Activated CD4-positive, CD25-positive, alpha-beta regulatory T cell treated with anti-CD3 and anti-CD28 coated beads, Interleukin-2, amount 50 U/mL, for 16 hours (primary cell): ENCODE data around the gene INTS7.

Experiments
- DNase-seq: peaks from one replicate; pipeline ENCODE4 v3.0.0-alpha.2; 2020; ENCODE audit warnings: low read depth, low spot score

The INTS7 gene, protein sequence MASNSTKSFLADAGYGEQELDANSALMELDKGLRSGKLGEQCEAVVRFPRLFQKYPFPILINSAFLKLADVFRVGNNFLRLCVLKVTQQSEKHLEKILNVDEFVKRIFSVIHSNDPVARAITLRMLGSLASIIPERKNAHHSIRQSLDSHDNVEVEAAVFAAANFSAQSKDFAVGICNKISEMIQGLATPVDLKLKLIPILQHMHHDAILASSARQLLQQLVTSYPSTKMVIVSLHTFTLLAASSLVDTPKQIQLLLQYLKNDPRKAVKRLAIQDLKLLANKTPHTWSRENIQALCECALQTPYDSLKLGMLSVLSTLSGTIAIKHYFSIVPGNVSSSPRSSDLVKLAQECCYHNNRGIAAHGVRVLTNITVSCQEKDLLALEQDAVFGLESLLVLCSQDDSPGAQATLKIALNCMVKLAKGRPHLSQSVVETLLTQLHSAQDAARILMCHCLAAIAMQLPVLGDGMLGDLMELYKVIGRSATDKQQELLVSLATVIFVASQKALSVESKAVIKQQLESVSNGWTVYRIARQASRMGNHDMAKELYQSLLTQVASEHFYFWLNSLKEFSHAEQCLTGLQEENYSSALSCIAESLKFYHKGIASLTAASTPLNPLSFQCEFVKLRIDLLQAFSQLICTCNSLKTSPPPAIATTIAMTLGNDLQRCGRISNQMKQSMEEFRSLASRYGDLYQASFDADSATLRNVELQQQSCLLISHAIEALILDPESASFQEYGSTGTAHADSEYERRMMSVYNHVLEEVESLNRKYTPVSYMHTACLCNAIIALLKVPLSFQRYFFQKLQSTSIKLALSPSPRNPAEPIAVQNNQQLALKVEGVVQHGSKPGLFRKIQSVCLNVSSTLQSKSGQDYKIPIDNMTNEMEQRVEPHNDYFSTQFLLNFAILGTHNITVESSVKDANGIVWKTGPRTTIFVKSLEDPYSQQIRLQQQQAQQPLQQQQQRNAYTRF

DNA sequence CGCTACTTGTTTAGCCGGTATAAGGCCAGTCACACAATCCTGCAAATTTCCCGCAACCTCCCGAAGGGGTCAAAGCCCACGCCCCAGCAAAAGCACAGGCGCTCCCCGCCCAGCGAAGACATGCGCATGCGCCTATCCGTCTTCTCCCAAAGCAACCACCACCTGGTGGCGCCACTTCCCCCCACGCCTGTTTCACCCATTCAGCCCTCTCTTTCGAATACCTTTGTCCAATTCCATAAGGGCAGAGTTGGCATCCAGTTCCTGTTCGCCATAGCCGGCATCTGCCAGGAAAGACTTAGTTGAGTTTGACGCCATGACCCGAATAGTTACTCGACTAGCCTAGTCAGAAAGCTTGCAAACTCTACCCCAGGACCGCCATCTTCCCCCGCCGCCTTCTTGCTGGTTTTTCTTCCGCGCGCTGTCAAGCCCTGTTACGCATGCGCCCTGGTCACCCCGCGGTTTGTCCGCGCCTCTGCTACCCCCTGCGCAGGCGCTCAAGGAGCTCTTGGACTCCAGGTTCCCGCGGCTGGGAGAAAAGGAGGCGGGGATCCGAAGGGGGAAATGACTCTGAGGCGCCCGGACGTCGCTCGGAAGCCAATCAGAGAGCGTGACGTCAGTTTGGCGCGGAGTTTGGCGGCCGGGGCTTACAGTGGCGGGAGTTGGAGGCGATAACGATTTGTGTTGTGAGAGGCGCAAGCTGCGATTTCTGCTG is at the start of gene INTS7, which contains the start of gene DTL:
Gene INTS7, minus strand, starts transcription at position 435 of the 712 bp plus-strand sequence. Its CDS starts 120 bp downstream, at position 315.
Gene DTL, plus strand, starts transcription at position 626 of the 712 bp plus-strand sequence. CDS start 143 bp downstream, outside the sequence.
- peak; percentile 99 for DNase-seq

DNA sequence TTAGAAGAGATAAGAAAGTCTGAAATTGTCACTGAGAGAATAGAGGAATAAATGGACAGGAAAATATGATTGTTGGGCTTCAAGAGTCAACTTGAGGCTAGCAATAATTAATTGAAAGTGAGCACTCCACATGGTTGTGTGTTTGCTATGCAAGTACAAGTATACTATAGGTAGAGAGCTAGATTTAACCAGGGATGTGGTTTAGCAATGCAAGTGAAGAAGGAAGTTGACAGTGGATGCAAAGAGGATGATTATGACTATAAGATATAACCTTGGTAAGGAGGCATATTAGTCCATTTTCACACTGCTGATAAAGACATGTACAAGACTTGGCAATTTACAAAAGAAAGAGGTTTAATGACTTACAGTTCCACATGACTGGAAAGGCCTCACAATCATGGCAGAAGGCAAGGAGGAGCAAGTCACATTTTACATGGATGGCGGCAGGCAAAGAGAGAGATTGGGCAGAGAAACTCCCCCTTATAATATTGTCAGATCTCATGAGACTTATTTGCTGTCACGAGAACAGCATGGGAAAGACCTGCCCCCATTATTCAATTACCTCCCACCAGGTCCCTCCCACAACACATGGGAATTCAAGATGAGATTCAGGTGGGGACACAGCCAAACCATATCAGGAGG is 47.5 kb upstream of the INTS7 start:
- DNase-seq, result no peak

DNA sequence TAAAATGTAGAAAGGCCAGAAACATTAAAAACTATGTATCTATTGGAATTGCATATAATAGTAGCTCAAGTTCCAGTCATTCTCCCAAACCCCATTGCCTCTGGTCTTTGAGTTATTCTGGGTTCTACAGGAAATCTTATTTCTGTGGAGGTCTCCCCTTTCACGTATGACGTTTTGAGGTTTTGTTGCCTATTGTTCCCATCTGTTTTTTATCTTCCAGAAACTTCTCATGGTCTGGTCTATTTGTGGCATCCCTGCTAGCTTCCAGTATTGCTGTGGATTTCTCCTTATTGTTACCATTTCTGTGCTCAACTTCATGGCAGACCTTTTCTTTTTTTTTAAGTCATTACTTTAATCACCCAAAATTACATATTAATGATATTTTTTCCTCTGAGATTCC is 43.5 kb upstream of the INTS7 start:
- no peak for DNase-seq

DNA sequence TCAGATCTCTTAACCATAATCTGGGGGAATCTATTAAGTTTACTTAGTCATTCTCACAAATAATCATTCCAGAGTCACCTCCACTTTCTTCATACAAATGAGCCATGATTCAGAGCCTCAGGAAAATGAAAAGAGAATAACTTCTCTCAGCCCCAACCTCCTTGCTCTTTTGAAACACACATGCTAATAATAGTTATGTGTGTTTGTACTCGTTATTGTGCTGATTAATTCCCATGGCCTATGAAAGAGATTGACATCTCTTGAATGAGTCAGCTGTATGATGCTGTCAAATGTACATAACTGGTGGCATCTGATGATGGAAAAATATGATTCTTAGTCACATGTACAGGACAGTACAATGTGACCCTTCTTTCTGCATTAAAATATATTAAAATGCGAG is 41.7 kb upstream of the INTS7 start:
- DNase-seq, result no peak

DNA sequence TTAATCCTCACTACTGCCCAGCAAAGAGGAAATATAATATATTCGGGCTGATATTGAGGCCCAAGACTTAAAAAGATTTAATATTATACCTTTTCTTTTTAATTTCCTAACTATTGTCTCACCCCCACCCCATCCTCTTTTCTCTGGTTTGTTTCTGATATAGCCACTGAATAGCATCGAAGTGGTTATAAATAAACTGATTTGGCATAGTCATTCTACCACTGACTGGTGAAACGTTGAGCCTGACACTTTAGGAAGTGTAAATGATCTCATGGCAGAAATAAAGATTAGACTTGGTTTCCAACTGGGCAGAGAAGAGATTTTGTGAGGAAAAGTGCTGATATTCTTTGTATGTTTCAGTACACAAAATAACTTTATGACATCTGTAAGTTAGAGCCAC is 39.5 kb upstream of the INTS7 start:
- no peak for DNase-seq

DNA sequence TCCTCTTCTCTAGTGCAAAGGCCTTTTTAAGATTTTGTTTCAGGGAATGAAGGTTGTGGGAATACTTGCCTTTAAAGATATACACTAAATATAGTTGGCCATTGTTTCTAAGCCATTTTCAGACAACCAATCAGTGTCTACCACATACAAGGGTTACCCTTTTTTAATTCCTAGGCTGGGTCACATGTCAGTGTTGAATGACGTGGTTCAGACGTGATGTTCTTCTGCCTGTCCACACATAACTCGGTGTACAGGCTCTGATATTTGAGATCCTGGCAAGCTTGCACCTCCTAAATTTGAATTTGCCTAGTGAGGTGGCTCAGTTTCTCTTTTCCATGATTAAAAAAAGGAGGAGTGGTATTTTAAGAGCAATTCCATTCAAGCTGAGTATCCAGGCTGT is 39.0 kb upstream of the INTS7 start:
- no peak for DNase-seq

DNA sequence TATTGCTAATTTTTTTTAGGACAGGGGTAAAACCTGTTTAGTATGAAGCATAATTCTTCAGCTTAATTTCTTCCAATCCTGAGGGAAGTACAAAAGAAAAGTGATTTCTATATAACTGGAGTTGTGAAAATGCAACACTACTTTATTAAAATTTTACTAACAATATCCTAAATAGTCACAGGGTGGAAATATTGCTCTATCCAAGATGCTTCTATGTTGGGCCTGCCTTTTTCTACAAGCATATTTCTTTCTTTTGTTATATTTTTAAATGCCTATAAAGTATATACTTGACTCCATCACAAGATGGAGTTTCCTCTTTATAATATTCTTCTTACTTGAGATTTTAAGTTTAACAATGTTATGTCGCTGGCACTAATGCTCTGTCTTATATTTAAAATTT is 38.1 kb upstream of the INTS7 start:
- DNase-seq, result no peak

DNA sequence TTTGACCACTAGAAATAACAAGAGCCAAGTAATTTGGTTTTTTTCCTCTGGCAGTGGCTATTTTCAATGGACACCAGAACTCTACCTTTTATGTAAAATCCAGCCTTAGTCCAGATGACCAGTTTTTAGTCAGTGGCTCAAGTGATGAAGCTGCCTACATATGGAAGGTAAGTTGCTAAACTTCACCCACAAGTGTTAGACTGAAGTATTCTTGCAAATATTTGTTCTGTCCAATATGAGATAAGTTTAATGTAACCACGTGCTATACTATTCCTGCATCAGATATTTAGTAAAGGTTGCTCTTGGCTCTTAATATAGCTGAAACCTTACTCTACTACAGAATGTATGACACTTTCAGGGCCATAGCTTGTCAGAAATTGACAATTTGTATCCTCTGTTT is 36.7 kb upstream of the INTS7 start:
- no peak for DNase-seq

DNA sequence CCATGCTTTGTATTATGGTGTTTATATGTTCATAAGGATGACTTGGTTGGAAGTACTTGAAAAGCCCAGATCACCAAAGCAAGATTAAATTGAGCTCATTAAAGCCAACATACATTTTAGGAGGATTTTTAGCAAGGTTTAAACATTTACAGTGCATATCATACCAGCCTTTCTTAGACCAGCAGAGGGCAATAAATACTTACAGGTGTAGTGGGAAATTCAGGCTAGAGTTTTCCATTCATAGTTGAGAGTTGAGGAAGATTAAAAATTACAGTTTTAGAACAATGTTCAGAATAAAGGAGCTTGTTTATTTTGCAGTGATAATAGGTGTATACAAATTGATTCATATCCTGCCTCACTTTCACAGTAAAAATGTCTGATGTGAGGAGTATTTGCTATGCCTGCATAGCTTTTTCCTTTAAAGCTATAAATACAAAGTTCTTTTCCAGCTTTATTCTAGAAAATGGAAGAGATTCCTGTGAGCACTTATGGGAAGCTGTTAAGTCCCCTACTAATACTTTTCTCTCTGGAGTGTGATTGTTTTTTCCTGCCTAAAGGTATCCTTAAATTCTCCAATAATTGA is 35.5 kb upstream of the INTS7 start:
- no peak for DNase-seq

DNA sequence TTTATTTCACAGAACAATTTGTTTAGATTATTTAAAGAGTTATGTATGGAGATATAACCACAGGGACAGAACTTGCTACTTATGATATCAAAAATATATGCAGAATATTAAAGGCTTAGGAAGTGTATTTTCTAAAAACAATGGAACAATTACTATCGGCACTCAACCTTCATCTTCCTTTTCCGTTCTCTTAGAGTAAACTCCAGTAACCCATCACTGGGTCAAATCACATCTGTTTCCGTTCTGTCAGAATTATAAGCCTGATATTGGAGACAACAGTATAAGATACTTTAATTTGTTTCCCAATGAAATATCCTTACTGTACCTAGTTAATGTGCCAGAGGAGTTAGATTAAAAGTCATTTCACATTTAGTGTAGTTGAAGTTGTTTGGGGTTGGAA is 32.4 kb upstream of the INTS7 start:
- no peak for DNase-seq

DNA sequence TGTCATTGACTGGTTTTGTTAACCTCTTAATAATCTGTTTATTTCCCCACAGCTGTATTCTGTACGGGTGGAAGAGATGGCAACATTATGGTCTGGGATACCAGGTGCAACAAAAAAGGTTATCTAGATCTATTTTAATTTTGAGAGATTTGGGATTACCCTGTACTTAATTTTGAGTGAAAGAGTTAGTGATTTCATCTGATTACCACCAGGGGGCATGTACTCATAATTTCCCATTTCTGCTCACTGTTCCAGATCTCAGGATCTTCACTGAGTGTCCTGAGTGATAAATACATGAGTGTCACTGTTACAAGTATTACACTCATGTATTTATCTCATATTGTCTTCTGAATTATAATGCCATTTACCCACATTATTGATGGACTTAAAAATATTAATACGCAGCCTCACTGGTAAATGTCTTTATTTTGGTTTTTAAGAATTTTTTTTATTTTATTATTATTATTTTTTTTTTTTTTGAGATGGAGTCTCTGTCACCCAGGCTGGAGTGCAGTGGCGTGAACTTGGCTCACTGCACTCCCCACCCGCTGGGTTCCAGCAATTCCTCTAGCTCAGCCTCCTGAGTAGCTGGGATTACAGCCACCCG is 27.6 kb upstream of the INTS7 start:
- no peak for DNase-seq

DNA sequence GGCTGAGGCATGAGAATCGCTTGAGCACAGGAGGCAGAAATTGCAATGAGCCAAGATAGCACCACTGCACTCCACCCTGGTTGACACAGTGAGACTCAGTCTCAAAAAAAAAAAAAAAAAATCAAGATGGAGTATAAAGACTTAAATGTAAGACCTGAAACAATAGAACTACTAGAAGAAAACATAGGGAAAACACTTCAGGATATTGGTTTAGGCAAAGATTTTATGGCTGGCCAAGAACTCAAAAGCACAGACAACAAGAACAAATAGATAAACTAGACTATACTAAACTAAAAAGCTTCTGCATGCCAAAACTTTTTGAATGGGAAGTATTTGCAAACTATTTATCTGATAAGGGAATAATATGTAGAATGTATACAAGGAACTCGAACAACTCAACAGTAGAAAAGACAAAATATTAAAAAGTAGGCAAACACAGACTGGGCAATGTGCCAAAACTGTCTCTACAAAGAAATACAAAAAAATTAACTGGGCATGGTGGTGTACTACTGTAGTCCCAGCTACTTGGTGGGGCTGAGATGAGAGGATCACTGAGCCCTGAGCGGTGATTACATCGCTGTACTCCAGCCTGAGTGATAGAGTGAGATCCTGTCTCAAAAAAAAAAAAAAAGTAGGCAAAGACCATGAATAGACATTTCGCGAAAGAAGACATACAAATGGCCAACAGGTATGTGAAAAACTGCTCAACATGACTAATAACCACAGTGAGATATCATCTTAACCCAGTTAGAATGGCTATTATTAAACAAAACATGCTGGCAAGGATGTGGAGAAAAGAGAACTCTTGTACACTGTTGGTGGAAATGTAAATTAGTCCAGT is 25.5 kb upstream of the INTS7 start:
- no peak for DNase-seq

DNA sequence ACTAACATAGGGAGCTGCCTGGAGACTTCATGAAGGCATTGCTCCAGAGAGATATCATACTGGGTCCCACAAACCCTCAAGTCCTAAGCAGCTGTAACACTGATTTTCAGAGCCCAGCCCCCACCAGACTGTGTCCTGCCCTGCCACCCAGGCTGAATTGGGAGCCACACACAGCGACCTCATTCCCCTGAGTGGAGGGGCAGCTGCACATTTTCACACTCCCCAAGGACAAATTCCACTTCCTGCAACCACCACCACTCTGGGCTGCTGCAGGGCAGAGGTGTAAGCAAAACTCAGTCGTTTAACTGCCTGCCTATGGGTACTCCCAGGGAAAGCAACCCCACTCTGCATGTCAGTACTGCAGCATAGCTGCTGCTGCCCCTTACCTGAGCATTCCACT is 20.0 kb upstream of the INTS7 start:
- no peak for DNase-seq

DNA sequence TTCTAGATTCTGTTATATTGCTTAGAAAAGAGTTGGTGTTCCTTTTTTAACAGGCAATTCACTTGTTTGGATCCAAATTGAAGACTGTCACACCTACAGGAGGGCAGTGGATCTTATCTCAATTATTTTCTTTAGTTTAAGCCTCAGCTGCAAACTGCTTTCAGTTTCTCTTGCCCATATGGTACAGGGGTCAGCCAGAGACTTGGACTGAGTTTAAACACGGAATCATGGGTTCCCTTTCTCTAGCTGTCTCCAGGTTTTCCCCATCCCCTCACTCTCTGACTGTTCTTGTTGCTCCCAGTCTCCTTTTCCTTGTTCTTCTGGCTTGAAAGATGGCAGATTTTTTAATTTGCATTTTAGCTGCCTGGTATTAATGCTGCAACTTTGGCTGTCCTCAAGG is 18.6 kb upstream of the INTS7 start:
- DNase-seq, result no peak

DNA sequence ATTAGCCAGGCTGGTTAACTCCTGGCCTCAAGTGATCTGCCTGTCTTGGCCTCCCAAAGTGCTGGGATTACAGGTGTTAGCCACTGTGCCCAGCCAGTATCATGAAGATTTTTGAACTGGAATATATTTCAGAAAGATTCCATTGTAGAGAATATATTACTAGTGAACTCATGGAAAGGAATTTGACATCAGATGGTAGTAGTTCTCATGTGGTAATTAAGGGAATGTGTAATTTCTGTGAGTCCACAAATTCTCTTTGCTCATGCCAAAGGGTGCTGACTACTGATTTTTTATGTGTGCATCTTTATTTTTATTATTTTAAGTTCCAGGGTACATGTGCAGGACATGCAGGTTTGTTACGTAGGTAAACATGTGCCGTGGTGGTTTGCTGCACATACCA is 10.6 kb upstream of the INTS7 start:
- DNase-seq, result no peak

DNA sequence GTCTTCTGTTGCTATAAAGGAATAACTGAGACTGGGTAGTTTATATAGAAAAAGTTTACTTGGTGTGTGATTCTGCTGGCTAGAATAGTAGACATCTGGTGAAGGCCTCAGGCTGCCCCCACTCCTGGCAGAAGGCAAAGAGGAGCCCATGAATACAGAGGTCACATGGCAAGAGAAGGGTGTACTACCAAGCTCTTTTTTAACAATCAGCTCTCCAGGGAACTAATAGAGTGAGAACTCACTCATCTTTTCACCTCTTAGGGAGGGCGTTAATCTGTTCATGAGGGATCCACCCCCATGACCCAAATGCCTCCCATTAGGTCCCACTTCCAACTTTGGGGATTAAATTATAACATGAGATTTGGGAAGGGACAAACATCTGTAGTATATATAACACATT is 9.5 kb upstream of the INTS7 start:
- no peak for DNase-seq

DNA sequence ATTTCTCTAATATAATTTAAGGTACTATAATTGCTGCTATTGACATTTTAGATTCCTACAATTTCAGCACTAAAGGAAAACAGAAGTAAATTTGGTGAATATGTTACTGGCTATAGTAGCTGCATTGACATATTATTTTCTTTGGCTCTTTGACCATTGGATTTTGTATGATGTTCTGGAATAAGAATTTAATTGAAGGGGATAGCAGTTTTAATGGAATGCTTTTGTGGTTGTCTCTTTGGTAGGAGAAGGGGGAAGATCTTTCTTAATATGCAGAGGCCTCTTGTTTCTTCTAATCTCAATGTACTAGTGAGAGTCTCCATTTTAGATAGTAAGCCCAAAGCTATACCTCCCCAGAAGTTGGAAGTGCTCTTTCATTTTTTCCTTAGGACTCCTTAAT is 7.1 kb upstream of the INTS7 start:
- DNase-seq, result no peak

DNA sequence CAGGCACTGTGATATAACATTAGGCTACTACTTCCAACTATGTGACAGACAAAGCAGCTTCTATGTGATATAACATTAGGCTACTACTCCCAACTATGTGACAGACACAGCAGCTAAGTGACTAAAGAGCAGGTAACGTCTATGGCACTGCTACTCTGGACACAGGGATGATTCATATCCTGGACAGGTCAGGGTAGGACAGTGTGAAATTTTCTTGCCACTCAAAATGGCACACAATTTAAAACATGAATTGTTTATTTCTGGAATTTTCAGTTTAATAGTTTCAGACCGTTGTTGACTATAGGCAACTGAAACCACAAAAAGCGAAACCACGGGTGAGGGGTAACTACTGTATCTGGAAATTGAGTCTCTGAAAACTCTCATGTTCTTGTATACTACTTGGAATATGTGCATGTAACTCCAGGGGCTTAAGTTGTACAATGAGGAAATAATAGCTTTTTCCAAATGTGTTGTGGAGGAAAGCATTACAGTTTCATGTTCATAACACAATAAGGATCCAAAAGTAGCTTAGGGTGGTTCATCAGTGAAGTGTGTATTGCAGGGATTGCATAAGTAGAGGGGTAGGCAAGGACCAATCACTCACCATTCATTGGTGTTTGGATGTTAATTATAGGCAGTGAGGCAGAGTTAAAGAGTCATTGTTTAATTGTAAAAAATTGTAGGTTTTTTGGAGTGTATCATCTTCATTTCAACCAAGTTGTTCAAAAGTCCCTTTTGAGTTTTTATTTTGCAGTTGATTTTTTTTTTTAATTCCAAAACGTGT is 5.5 kb upstream of the INTS7 start:
- DNase-seq, result no peak

DNA sequence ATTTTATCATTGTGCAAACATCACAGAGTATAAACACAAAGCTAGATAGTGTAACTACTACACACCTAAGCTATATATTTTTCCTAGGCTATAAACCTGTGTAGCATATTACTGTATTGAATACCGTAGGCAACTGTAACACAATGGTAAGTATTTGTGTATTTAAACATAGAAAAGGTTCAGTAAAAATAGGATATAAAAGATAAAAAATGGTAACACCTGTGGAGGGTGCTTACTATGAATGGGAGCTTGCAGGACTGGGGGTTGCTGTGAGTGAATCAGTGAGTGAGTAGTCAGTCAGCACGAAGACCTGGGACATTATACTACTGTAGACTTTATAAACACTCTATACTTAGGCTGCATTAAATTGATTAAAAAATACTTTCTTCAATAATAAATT is 4.3 kb upstream of the INTS7 start:
- no peak for DNase-seq
